ENCODE measurements around the gene CD160.

CD160 gene

GRCh38 chr1:145720878-145721671, 1.8 kb downstream of the CD160 start:
- Histone ChIP-seq H3K4me3 (ENCODE audit: low read depth, low read length) (peak overlapping the region; percentile 5), H3K36me3 (ENCODE audit: control insufficient read depth in 2 of 2, insufficient read depth in 1 of 2, low read length in 2 of 2) (no peaks in the 10 kb centered on the region), H3K27ac (ENCODE audit: extremely low read depth, low read depth, low read length) (no peak overlapping the region), H3K9me3 (ENCODE audit: control insufficient read depth, insufficient read depth, low read depth, low read length) (no peaks in the 10 kb centered on the region), H3K4me1 (ENCODE audit: control insufficient read depth, insufficient read depth, low read length) (no peaks in the 10 kb centered on the region)
- ChIA-PET POLR2A (interaction anchor here (1.0 to 2.0 kb wide), 2 partner anchors 32 to 103 kb away, joined by 3 to 5 read pairs; partner anchors contain the start of genes POLR3C and RNF115), CTCF (interaction anchor here (0.6 to 1.3 kb wide), 25 partner anchors 10 to 137 kb away, joined by 3 to 8 read pairs (median 4); partner anchors contain the start of genes NUDT17, PDZK1 and POLR3C)
- TF ChIP-seq, protein P1, sequence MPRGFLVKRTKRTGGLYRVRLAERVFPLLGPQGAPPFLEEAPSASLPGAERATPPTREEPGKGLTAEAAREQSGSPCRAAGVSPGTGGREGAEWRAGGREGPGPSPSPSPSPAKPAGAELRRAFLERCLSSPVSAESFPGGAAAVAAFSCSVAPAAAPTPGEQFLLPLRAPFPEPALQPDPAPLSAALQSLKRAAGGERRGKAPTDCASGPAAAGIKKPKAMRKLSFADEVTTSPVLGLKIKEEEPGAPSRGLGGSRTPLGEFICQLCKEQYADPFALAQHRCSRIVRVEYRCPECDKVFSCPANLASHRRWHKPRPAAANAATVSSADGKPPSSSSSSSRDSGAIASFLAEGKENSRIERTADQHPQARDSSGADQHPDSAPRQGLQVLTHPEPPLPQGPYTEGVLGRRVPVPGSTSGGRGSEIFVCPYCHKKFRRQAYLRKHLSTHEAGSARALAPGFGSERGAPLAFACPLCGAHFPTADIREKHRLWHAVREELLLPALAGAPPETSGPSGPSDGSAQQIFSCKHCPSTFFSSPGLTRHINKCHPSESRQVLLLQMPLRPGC (tag by site-specific recombination; IDR thresholded peaks at IDR 0.05): no peak
- TF ChIP-seq ZNF155 (tag by site-specific recombination; IDR thresholded peaks at IDR 0.05) (no peak), ZNF311 (tag by site-specific recombination; IDR thresholded peaks at IDR 0.05; ENCODE audit: borderline replicate concordance) (no peak), GLIS2 (tag by site-specific recombination; IDR thresholded peaks at IDR 0.05) (peak; percentile 90), ZXDB (tag by site-specific recombination; IDR thresholded peaks at IDR 0.05) (0 out of 2 replicates have a peak, but pooled peaks have one; percentile 50), ZNF513 (tag by site-specific recombination; IDR thresholded peaks at IDR 0.05) (no peak), KLF1 (tag by site-specific recombination; IDR thresholded peaks at IDR 0.05) (no peak; the same call in 1 of the 2 replicates), ZNF423 (tag by site-specific recombination; IDR thresholded peaks at IDR 0.05) (no peak), ZFP41 (tag by site-specific recombination; IDR thresholded peaks at IDR 0.05; ENCODE audit: borderline replicate concordance) (no peak), ZNF561 (tag by site-specific recombination; IDR thresholded peaks at IDR 0.05; ENCODE audit: borderline replicate concordance) (peak; percentile 67; the same call in 1 of the 2 replicates), ATF2 (tag by site-specific recombination; IDR thresholded peaks at IDR 0.05; ENCODE audit: low read depth) (no peak), ZBTB21 (tag by site-specific recombination; IDR thresholded peaks at IDR 0.05) (no peak), ZBTB26 (tag by site-specific recombination; optimal IDR thresholded peaks at IDR 0.05) (peak; percentile 25), ZNF48 (tag by site-specific recombination; IDR thresholded peaks at IDR 0.05) (no peak), ZNF169 (tag by site-specific recombination; IDR thresholded peaks at IDR 0.05) (no peak), ZNF596 (tag by site-specific recombination; IDR thresholded peaks at IDR 0.05) (no peak), ZNF707 (tag by site-specific recombination; IDR thresholded peaks at IDR 0.05) (no peak), ZNF37A (tag by site-specific recombination; IDR thresholded peaks at IDR 0.05) (no peak; the same call in 1 of the 2 replicates), ZNF223 (tag by site-specific recombination; IDR thresholded peaks at IDR 0.05) (no peak), ZNF548 (tag by site-specific recombination; IDR thresholded peaks at IDR 0.05) (no peak), SCRT2 (tag by site-specific recombination; IDR thresholded peaks at IDR 0.05) (0 out of 2 replicates have a peak, but pooled peaks have one; percentile 34), ZIC2 (tag by site-specific recombination; IDR thresholded peaks at IDR 0.05) (peak; percentile 78), ZNF140 (tag by site-specific recombination; IDR thresholded peaks at IDR 0.05) (no peak), ZNF843 (tag by site-specific recombination; IDR thresholded peaks at IDR 0.05) (peak; percentile 38; the same call in 1 of the 2 replicates), MEIS1 (CRISPR knock-in tag; IDR thresholded peaks at IDR 0.05; ENCODE audit: borderline replicate concordance) (no peak), ZNF10 (tag by site-specific recombination; IDR thresholded peaks at IDR 0.05) (peak; percentile 85), ZNF585B (tag by site-specific recombination; IDR thresholded peaks at IDR 0.05) (no peak), ZNF560 (tag by site-specific recombination; IDR thresholded peaks at IDR 0.05; ENCODE audit: borderline replicate concordance) (no peak), SP2 (tag by site-specific recombination; IDR thresholded peaks at IDR 0.05) (no peak), HOXC10 (CRISPR knock-in tag; IDR thresholded peaks at IDR 0.05) (no peak), ZNF239 (tag by site-specific recombination; IDR thresholded peaks at IDR 0.05) (no peak)
- TF ChIP-seq, protein P2, sequence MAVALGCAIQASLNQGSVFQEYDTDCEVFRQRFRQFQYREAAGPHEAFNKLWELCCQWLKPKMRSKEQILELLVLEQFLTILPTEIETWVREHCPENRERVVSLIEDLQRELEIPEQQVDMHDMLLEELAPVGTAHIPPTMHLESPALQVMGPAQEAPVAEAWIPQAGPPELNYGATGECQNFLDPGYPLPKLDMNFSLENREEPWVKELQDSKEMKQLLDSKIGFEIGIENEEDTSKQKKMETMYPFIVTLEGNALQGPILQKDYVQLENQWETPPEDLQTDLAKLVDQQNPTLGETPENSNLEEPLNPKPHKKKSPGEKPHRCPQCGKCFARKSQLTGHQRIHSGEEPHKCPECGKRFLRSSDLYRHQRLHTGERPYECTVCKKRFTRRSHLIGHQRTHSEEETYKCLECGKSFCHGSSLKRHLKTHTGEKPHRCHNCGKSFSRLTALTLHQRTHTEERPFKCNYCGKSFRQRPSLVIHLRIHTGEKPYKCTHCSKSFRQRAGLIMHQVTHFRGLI (tag by site-specific recombination; IDR thresholded peaks at IDR 0.05): peak; percentile 65; the same call in 1 of the 2 replicates
